ENCODE data around the gene HSBP1L1.

The HSBP1L1 gene

DNA sequence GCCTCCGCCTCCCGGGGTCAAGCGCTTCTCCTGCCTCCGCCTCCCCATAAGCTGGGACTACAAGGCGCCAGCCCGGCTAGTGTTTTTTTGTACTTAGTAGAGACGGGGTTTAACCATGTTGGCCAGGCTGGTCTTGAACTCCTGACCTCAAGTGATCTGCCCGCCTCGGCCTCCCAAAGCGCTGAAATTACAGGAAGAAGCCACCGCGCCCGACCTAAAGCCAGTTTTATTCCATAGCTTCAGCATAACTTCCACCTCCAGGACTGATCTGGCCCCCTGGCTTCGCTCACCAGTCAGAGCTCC, 24.7 kb downstream of the HSBP1L1 start:
- no peak for TF ChIP-seq CTCF (IDR thresholded peaks at IDR 0.05)

GRCh38 chr18:79991494-79991893, 27.1 kb downstream of the HSBP1L1 start:
- TF ChIP-seq CTCF (IDR thresholded peaks at IDR 0.05), result no peak

DNA sequence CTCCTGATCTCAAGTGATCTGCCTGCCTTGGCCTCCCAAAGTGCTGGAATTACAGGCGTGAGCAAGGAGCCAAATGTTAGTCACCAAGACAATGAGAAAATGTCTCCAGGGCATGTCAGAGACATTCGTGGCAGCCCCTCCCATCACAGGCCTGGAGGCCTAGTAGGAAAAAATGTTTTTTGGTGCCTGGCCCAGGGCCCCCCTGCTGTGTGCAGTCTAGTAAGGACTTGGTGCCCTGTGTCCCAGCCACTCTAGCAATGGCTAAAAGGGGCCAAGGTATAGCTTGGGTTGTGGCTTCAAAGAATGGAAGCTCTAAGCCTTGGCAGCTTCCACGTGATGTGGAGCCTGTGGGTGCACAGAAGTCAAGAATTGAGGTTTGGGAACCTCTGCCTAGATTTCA, 36.4 kb downstream of the HSBP1L1 start:
- TF ChIP-seq CTCF (IDR thresholded peaks at IDR 0.05), result no peak

GRCh38 chr18:80002468-80002867, 38.0 kb downstream of the HSBP1L1 start:
- no peak for TF ChIP-seq CTCF (IDR thresholded peaks at IDR 0.05)

DNA sequence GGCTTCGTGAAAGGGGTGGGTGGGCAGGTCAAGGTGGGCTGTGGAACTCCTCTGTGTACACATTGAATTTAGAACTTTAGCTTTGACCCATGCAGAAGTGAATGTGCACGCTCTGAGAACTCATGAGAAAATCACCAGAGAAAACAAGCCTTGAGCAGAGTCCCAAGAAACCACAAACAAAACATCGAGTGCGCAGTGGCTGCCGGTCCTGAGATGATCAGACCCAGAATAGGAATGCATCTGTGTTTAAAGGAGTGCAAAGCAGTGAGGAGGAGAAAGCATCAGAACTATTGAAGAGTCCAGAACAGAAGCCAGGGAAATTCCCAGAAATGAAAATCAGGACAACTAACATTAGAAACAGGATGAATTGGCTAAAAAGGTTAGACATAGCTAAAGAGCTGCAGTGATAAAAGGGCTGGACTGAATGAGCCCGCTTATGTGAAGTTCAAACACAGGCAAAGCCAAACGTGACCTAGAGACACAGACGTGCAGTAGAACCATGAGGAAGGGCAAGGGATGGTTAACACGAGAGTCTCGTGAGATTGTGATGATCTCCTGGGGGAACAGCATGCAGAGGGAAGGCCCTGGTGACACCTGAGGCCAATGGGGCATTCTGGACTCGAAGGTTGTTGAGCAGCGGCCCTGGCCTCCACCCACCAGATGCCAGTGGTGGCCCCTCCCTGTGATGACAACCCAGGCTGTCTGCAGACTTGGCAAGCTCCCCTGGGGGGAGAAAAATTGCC, 40.3 kb downstream of the HSBP1L1 start:
- TF ChIP-seq CTCF (IDR thresholded peaks at IDR 0.05), result no peak

DNA sequence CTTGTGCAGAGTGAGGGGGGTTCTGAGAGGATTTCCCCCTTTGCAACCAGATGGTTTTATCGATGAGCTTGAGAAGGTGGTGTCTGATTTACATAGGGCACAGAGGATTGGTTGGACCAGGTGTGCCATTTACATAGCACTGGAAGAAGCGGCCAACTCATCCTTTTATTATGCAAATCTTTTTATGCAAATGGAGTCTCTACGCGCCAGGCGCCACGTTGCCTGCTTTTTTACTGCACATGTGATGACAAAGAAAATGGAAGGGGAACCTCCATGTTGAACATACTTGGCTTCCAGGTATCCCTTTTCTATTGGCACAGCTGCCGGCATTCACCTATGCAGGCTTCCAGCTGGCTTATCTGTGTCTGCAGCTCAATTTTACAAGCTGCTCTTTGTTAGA, 42.3 kb downstream of the HSBP1L1 start:
- no peak for TF ChIP-seq CTCF (IDR thresholded peaks at IDR 0.05)

- no peak for TF ChIP-seq CTCF (IDR thresholded peaks at IDR 0.05)
These were observed 45.5 kb downstream of the HSBP1L1 start for GRCh38 chr18:80009661-80010550.
